ENCODE measurements around the gene PEX11B.

DNA sequence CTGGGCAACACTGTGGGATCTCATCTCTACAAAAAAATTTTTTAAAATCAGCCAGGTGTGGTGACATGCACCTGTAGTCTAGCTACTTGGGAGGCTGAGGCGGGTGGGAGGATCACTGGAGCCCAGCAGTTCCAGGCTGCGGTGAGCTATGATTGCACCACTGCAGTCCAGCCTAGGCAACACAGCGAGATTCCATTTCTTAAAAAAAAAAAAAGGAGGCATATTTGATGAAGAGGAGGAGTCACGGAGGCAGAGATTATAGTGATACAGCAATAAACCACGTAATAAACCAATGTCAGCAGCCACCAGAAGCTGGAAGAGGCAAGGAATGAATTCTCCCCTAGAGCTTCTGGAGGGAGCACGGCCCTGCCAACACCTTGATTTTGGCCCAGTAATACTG is 35.3 kb upstream of the PEX11B start:
- TF ChIP-seq, protein P1, sequence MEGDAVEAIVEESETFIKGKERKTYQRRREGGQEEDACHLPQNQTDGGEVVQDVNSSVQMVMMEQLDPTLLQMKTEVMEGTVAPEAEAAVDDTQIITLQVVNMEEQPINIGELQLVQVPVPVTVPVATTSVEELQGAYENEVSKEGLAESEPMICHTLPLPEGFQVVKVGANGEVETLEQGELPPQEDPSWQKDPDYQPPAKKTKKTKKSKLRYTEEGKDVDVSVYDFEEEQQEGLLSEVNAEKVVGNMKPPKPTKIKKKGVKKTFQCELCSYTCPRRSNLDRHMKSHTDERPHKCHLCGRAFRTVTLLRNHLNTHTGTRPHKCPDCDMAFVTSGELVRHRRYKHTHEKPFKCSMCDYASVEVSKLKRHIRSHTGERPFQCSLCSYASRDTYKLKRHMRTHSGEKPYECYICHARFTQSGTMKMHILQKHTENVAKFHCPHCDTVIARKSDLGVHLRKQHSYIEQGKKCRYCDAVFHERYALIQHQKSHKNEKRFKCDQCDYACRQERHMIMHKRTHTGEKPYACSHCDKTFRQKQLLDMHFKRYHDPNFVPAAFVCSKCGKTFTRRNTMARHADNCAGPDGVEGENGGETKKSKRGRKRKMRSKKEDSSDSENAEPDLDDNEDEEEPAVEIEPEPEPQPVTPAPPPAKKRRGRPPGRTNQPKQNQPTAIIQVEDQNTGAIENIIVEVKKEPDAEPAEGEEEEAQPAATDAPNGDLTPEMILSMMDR (conservative IDR thresholded peaks at IDR 0.05; ENCODE audit: low read depth, low read length), result no peak
- TF ChIP-seq POLR2A (IDR thresholded peaks at IDR 0.05; ENCODE audit: low read depth, low read length) (no peak), RAD21 (IDR thresholded peaks at IDR 0.05; ENCODE audit: low read length) (no peak), BHLHE40 (IDR thresholded peaks at IDR 0.05; ENCODE audit: low read depth, low read length) (no peak), SMC3 (IDR thresholded peaks at IDR 0.05; ENCODE audit: low read depth, low read length) (no peak), USF2 (IDR thresholded peaks at IDR 0.05; ENCODE audit: low read depth, low read length) (no peak)

Measured in IMR-90 (cell line).